NCI-H1417 treated with DMSO at 0.1 percent for 48 hours (cell line): ENCODE data around the gene MTCH2.
"Not testable (repeated sequence)": the region's sequence is repeated elsewhere in the genome, so short reads cannot be mapped to it uniquely, and the experiment has no call there.

Experiments
- DNase-seq: peaks from one replicate; lab custom pipeline; 2025; lab: John Stamatoyannopoulos, UW

MTCH2 gene

GRCh38 chr11:47636331-47636730 is 6.0 kb downstream of the MTCH2 start:
- DNase-seq, result not testable (repeated sequence)

GRCh38 chr11:47631473-47631872 is 10.9 kb downstream of the MTCH2 start:
- DNase-seq, result no peak

- no peak for DNase-seq
Measured at GRCh38 chr11:47628026-47628425, 14.3 kb downstream of the MTCH2 start.

- DNase-seq, result no peak
Measured at GRCh38 chr11:47626234-47626633, 16.1 kb downstream of the MTCH2 start.

GRCh38 chr11:47620836-47621378 is 21.5 kb downstream of the MTCH2 start:
- no peak for DNase-seq

GRCh38 chr11:47617417-47617809 is 24.9 kb downstream of the MTCH2 start:
- no peak for DNase-seq

- DNase-seq, result no peak
Measured at GRCh38 chr11:47616726-47617416, 25.5 kb downstream of the MTCH2 start.

- DNase-seq, result no peak
Measured at GRCh38 chr11:47615249-47615648, 27.1 kb downstream of the MTCH2 start.

- no peak for DNase-seq
Measured at GRCh38 chr11:47611348-47611794, 31.0 kb downstream of the MTCH2 start.

GRCh38 chr11:47609675-47610074 is 32.7 kb downstream of the MTCH2 start:
- DNase-seq, result no peak

GRCh38 chr11:47607380-47607779 is 35.0 kb downstream of the MTCH2 start:
- no peak for DNase-seq

GRCh38 chr11:47606731-47607130 is 35.6 kb downstream of the MTCH2 start:
- no peak for DNase-seq

- no peak for DNase-seq
Measured at GRCh38 chr11:47605921-47606320, 36.4 kb downstream of the MTCH2 start.

GRCh38 chr11:47603295-47603694 is 39.1 kb downstream of the MTCH2 start:
- no peak for DNase-seq

- no peak for DNase-seq
Measured at GRCh38 chr11:47599902-47600301, 42.5 kb downstream of the MTCH2 start.

- no peak for DNase-seq
Measured at GRCh38 chr11:47595967-47596366, 46.4 kb downstream of the MTCH2 start.

- no peak for DNase-seq
Measured at GRCh38 chr11:47595029-47595428, 47.3 kb downstream of the MTCH2 start.

GRCh38 chr11:47593934-47594855 is 48.2 kb downstream of the MTCH2 start, which contains the start of gene C1QTNF4:
TSS of gene C1QTNF4 (minus strand) at chr11:47594411. CDS start at chr11:47590810, 3,601 bp downstream.
- DNase-seq, result no peak

- no peak for DNase-seq
Measured at GRCh38 chr11:47593492-47593933, 48.8 kb downstream of the MTCH2 start.

GRCh38 chr11:47592970-47593369 is 49.4 kb downstream of the MTCH2 start:
- no peak for DNase-seq

GRCh38 chr11:47592251-47592650 is 50.1 kb downstream of the MTCH2 start:
- no peak for DNase-seq

GRCh38 chr11:47591764-47592163 is 50.6 kb downstream of the MTCH2 start:
- DNase-seq, result no peak
